HCT116 (cell line): Measurements from ENCODE around the gene THRB. TPM values are rescaled to one million over a fixed set of nuclear protein-coding genes. Genes with fewer than 3 reads are reported as not detected.

Experiments used
- ATAC-seq: fragments of 200-7000 bp; cut with Tn5 transposase; 2 replicates; pipeline ENCODE4 v1.9.1; 2020; ENCODE audit warnings: mild to moderate bottlenecking, moderate library complexity
- BruUV-seq: library from RNA; stranded (reverse); fragments of 400-500 nt; replicated peaks from 2 replicates; lab custom pipeline; 2021; lab: Mats Ljungman, UMichigan
- CTCF ChIA-PET: fragments of 300-600 bp; sonication (Branson Sonifier 250); formaldehyde crosslinking; loops from one replicate; lab custom pipeline; 2021; ENCODE audit warnings: antibody characterized with exemption; lab: Charles Lee
- POLR2A ChIA-PET: fragments of 300-600, 350-600 bp; sonication (Branson Sonifier 250); formaldehyde crosslinking; loops from one replicate; lab custom pipeline; 2021; ENCODE audit warnings: antibody characterized with exemption; lab: Charles Lee
- RAD21 ChIA-PET, 2 experiments: fragments of 300-600 bp; sonication (Branson Sonifier 250); formaldehyde crosslinking; loops; one replicate each; lab custom pipeline; 2023; ENCODE audit warnings: low total read pairs in 2 of 2; ENCODE audit not compliant: uncharacterized antibody in 2 of 2, unreplicated experiment in 2 of 2, low non-redundant PET in 1 of 2; lab: Charles Lee
- DNase-seq: peaks from one replicate; pipeline ENCODE4 v3.0.0-alpha.2; 2010; ENCODE audit warnings: low read depth, low spot score
- H2AFZ ChIP-seq: fragments of 200-600 bp; shearing (Covaris generic), sonication (generic); 2 replicates; pipeline ENCODE4 v1.6.1; 2017; ENCODE audit warnings: low read depth, mixed run types, mixed read lengths, antibody characterized with exemption, low read length; ENCODE audit not compliant: poor library complexity, severe bottlenecking
- H3K27ac ChIP-seq: 2 replicates; pipeline ENCODE4 v1.5.1; 2012; ENCODE audit warnings: low read depth, low read length
- H3K27me3 ChIP-seq: fragments of 200-600 bp; sonication (generic); 2 replicates; pipeline ENCODE4 v1.6.1; 2016; ENCODE audit warnings: mixed run types, low read length, mixed read lengths; ENCODE audit not compliant: insufficient read depth
- H3K36me3 ChIP-seq, 2 experiments: fragments of 200-500 bp in 1 of 2; fragments of 200-600 bp in 1 of 2; sonication (Bioruptor generic) in 1 of 2; sonication (generic) in 1 of 2; 2 replicates each; pipeline versions ENCODE4 v1.5.1 to v1.6.1; 2014 to 2016; ENCODE audit warnings: low read length in 2 of 2, inconsistent platforms in 1 of 2, mixed read lengths in 1 of 2, mixed run types in 1 of 2; ENCODE audit not compliant: insufficient read depth in 2 of 2, control insufficient read depth in 1 of 2
- H3K4me1 ChIP-seq, 2 experiments: fragments of 200-600 bp in 1 of 2; sonication (generic) in 1 of 2; 2 replicates each; pipeline versions ENCODE4 v1.5.1 to v1.6.1; 2012 to 2017; ENCODE audit warnings: low read length in 2 of 2, inconsistent platforms in 1 of 2, mild to moderate bottlenecking in 1 of 2, mixed read lengths in 1 of 2, mixed run types in 1 of 2, moderate library complexity in 1 of 2; ENCODE audit not compliant: insufficient read depth in 2 of 2, control insufficient read depth in 1 of 2
- H3K4me2 ChIP-seq: fragments of 200-600 bp; sonication (generic); 2 replicates; pipeline ENCODE4 v1.6.1; 2017; ENCODE audit warnings: mixed run types, low read length, mixed read lengths
- H3K4me3 ChIP-seq, 2 experiments: fragments of 200-600 bp in 1 of 2; sonication (generic) in 1 of 2; replicated peaks in 1 of 2; 2 replicates each; pipeline ENCODE4 v1.5.1; 2011 to 2016; ENCODE audit warnings: low read length in 2 of 2, control low read depth in 1 of 2, low read depth in 1 of 2, mild to moderate bottlenecking in 1 of 2, mixed read lengths in 1 of 2, mixed run types in 1 of 2
- H3K79me2 ChIP-seq: fragments of 200-600 bp; sonication (generic); 2 replicates; pipeline ENCODE4 v1.6.1; 2017; ENCODE audit warnings: mild to moderate bottlenecking, mixed run types, low read length, moderate library complexity, mixed read lengths; ENCODE audit not compliant: insufficient read depth
- H3K9ac ChIP-seq: fragments of 200-600 bp; sonication (generic); 2 replicates; pipeline ENCODE4 v1.6.1; 2016; ENCODE audit warnings: low read length, mixed read lengths
- H3K9me2 ChIP-seq: fragments of 200-600 bp; sonication (generic), shearing (Covaris generic); 2 replicates; pipeline ENCODE4 v1.6.1; 2017; ENCODE audit warnings: mixed run types, mild to moderate bottlenecking, moderate library complexity; ENCODE audit not compliant: insufficient read depth
- H3K9me3 ChIP-seq, 2 experiments: fragments of 200-500 bp in 1 of 2; fragments of 200-600 bp in 1 of 2; sonication (Bioruptor generic) in 1 of 2; sonication (generic) in 1 of 2; 2 replicates each; pipeline ENCODE4 v1.6.1; 2014 to 2017; ENCODE audit warnings: low read length in 2 of 2, mixed read lengths in 2 of 2, inconsistent platforms in 1 of 2, low read depth in 1 of 2, mild to moderate bottlenecking in 1 of 2, mixed run types in 1 of 2, moderate library complexity in 1 of 2; ENCODE audit not compliant: control insufficient read depth in 1 of 2, insufficient read depth in 1 of 2
- H4K20me1 ChIP-seq: fragments of 200-600 bp; sonication (generic), shearing (Covaris generic); 2 replicates; pipeline ENCODE4 v1.6.1; 2017; ENCODE audit warnings: mixed run types, mild to moderate bottlenecking, moderate library complexity; ENCODE audit not compliant: insufficient read depth
- ATF3 ChIP-seq: IDR thresholded peaks from 2 replicates; pipeline ENCODE4 v1.6.1; 2012
- CBX3 ChIP-seq: IDR thresholded peaks from 2 replicates; pipeline ENCODE4 v1.6.1; 2012; ENCODE audit warnings: low read depth
- EZH2phosphoT487 ChIP-seq: fragments of 200-600 bp; IDR thresholded peaks from 2 replicates; pipeline ENCODE4 v1.6.1; 2018; ENCODE audit warnings: antibody characterized with exemption, borderline replicate concordance
- FOSL1 ChIP-seq: IDR thresholded peaks from 2 replicates; pipeline ENCODE4 v1.6.1; 2012; ENCODE audit warnings: low read depth
- JUND ChIP-seq: IDR thresholded peaks from 2 replicates; pipeline ENCODE4 v1.6.1; 2012
- POLR2AphosphoS5 ChIP-seq: IDR thresholded peaks from 2 replicates; pipeline ENCODE4 v1.6.1; 2011; ENCODE audit warnings: mild to moderate bottlenecking, low read depth, low read length, moderate library complexity
- REST ChIP-seq: IDR thresholded peaks from 2 replicates; pipeline ENCODE4 v1.6.1; 2012; ENCODE audit warnings: low read depth
- SIN3A ChIP-seq: IDR thresholded peaks from 2 replicates; pipeline ENCODE4 v1.6.1; 2012; ENCODE audit warnings: low read depth
- SP1 ChIP-seq: IDR thresholded peaks from 2 replicates; pipeline ENCODE4 v1.6.1; 2012; ENCODE audit warnings: low read depth
- ZFX ChIP-seq: fragments of 450-650 bp; IDR thresholded peaks from 2 replicates; pipeline ENCODE4 v1.6.1; 2017
- ZNF274 ChIP-seq: fragments of 200-500 bp; sonication (Bioruptor generic); IDR thresholded peaks from 2 replicates; pipeline ENCODE4 v1.6.1; 2014; ENCODE audit warnings: mild to moderate bottlenecking, low read depth, low read length, inconsistent platforms
- intact Hi-C: fragments of 100-400 bp; cut with micrococcal nuclease; formaldehyde crosslinking; loops from 2 replicates; pipeline ENCODE4 v1.10.0; 2022
- total RNA-seq: library from RNA; stranded (reverse); gene quantifications from one replicate; pipeline ENCODE4 v1.2.1, GENCODE V29; 2021; ENCODE audit not compliant: unreplicated experiment
- TF ChIP-seq, protein P1 (sequence below): IDR thresholded peaks from 2 replicates; pipeline ENCODE4 v1.6.1; 2012

Gene THRB
- total RNA-seq, 1 experiment from 2014 or later, result 2.5 TPM

DNA sequence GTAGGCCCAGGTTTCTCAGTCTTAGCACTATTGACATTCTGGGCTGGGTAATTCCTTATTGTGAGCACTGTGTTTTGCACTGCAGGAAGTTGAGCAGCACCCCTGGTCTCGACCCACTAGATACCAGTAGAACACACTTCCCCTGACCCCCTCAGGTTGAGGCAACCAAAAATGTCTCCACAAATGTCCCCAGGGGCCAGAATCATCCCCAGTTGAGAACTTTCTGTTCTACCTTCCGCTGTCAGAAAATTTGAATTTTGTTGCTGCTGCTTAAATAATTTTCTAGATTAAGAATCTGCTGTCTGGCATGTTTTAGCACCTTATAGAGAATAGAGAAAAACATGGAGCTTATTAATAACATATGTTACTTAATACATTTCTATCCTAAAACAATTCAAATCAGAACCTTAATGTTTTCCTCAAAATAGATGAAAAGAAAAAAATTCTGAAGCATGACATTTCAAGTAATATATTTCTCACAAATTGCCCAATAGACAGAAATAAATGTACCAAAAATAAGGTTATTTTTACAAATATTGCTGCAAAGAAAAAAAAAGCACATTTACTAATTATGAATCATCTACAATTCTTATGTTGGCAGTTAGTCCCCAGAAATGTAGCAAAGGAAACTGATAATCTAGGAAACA, 13.2 kb upstream of the THRB start:
- no peak for ATAC-seq
- Histone ChIP-seq H3K27ac (no peak overlapping the region), H3K4me2 (no peak overlapping the region), H3K4me1 (no peaks in the 10 kb centered on the region), H3K4me3 (no peak overlapping the region), H2AFZ (no peak overlapping the region), H3K79me2 (no peaks in the 10 kb centered on the region), H3K9me2 (no peaks in the 10 kb centered on the region), H3K9ac (no peak overlapping the region), H4K20me1 (no peaks in the 10 kb centered on the region), H3K27me3 (no peaks in the 10 kb centered on the region), H3K9me3 (no peaks in the 10 kb centered on the region), H3K36me3 (no peaks in the 10 kb centered on the region)
- BruUV-seq, result no TSS peak
- no peak for DNase-seq
- intact Hi-C loops, result no loop called here
- ChIA-PET CTCF (no interaction called here), POLR2A (no interaction called here), RAD21 (no interaction called here)
- TF ChIP-seq SP1, result no peak
- TF ChIP-seq SIN3A, result no peak
- no peak for TF ChIP-seq JUND
- TF ChIP-seq, protein P1, sequence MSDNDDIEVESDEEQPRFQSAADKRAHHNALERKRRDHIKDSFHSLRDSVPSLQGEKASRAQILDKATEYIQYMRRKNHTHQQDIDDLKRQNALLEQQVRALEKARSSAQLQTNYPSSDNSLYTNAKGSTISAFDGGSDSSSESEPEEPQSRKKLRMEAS, result no peak
- TF ChIP-seq CBX3, result no peak
- no peak for TF ChIP-seq ZFX
- no peak for TF ChIP-seq ZNF274
- TF ChIP-seq ATF3, result no peak
- no peak for TF ChIP-seq POLR2AphosphoS5
- TF ChIP-seq FOSL1, result no peak
- TF ChIP-seq REST, result no peak
- no peak for TF ChIP-seq EZH2phosphoT487
